COR-L47 (cell line): ENCODE results near the gene CCDC149.
"Not testable (repeated sequence)": the region's sequence is repeated elsewhere in the genome, so short reads cannot be mapped to it uniquely, and the experiment has no call there.

Source experiments
- DNase-seq: peaks from one replicate; lab custom pipeline; 2025; lab: John Stamatoyannopoulos, UW

The CCDC149 gene

DNA sequence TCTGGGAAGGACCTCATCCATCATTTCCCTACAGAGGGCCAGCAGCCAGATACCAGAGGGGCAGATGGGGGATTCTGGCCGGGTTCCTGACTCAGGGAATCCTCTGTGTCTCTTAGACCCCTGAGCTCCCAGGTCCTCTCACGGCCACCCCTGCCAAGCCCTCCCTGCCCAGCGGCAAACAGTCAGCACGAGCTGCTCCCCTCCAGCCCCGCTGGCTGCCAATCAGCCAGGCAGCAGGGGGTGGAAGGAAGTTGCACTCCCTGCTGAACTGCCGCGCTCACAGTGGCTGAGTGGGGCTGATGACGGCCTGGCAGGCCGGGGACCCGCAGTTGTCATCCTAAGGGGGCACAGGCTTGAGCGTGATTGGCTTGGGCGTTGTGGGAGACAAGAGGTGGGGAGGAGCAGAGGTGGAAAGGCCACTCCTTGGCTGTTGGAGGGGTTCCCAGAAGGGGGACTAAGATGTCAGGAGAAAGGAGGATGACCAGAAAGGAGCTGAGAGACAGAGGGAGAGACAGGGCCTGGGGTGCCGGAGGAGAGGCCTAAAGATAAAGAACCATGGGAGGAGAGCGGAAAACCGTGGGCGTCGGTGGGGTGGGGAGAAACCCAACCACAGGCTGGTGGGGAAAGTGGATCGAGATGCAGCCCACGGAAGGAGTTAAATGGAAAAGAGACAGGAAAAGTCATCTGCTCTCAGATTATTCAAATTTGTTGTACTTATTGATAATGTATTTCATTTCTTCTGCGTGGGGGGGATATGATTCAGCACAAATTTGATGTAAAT is 4.4 kb upstream of the CCDC149 start:
- no peak for DNase-seq

DNA sequence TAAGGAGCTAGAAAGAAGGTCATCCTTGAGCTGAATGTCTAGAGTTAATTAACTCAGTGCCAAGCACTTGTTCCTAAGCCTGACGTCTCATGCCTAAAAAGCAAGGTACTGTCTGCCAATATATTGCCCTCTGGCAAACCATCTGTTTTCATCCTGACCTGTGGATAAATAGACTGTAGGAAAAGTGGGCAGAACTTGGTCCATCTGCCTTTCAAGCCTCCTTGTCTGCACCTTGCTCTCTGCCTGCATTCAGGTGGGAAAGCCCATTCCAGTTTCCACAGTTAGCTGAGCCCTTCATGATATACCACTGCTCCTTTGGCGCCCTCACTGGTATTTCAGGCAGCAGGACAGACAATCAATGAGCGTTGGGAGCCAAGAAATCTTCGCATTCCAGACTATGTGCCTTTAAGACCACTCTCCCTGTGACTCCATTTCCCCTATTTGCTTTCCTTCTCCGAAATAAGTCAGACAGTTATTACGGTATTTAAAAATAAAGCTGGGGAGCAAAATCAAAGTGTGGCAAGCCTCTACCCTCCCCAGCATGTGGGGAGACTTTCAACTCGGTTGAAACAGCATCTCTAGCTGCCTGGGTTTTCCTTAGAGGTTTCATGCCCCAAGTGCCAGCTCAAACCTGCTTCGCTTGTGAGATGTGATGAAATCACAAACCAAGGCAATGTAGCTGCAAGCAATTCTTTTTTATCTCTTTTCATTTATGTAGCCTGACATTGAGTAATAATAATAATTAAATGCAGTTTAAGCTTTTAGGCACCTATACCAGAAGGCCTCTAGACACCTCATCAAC is 2.5 kb upstream of the CCDC149 start:
- no peak for DNase-seq

GRCh38 chr4:24914460-24914859 is 1.6 kb upstream of the CCDC149 start:
- DNase-seq = no peak

- DNase-seq = no peak
Observed at GRCh38 chr4:24913119-24913485, 260 bp upstream of the CCDC149 start.

DNA sequence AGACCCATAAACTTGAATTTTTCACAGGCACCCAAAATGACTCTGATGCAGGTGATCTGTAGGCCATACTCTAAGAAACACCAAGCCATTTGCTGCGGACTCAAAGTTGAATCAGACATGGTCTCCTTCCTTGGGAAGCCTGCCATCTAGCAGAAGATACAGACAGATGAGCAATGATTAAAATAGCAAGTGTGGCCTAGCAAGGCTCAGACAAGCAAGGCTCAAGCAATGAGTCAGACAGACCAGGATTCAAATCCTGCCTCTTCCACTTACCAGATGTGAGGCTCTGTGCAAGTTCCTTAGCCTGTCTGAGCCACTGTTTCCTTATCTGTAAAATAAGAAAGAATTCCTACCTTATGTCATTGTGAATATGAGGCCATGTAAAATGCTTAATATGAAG is 2.3 kb downstream of the CCDC149 start:
- no peak for DNase-seq

GRCh38 chr4:24909606-24910005 is 3.2 kb downstream of the CCDC149 start:
- not testable (repeated sequence) for DNase-seq

- no peak for DNase-seq
Observed at GRCh38 chr4:24897639-24898038, 15.2 kb downstream of the CCDC149 start.

DNA sequence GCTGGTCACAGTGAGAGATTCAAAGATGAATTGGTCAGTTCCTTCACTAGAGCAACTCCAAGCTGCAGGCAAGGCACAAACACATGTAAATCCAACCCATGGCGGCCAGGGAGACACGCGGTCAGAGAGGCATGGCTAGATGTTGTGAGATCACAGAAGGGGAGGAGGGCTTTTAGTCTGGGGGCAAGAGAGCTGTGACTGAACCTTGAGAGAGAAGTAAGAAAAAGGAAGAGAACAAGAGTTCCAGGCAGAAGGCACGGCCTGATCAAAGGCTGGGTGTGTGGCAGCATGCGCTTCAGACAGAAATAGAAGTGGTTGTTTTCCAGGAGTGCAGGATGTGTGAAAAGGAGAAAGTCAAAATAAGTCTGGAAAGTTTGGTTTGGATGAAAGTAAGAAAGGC is 15.9 kb downstream of the CCDC149 start:
- no peak for DNase-seq

- no peak for DNase-seq
Observed at GRCh38 chr4:24896056-24896455, 16.8 kb downstream of the CCDC149 start.

DNA sequence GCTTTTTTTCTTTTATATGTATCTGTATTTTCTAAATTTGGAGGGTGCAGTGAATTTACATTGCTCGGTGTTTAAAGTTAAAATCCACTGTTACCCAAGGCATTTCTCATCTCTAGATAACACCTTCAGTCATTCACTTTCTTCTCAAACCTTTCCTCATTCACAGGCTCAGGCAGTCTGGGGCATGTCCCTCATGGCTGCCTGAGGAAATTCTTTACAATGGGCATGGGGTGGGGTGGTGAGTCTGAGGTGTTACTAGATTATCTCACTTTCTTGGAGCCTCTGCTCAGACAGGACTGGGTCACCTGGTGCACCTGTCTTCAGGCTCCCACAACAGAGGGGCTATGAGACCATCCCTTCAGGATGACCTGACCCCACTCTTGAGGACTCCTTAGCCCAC is 17.4 kb downstream of the CCDC149 start:
- DNase-seq = no peak

DNA sequence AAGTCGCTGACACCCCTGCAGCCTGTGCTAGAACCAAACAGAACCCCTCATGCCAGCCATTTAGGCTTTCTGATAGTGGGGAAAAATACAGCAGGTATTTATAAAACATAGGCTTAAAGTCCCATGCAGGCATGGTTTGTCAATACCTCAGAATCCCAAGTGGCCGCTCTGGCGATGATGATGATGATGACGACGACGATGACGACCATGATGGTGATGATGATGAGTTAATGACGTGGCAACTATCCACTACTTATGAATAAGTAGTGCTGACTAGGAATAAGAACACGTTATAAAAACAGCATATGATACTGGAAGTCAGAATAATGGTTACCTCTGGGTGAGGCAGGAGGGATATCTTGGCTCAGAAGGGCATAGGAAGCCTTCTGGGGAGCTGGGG is 18.0 kb downstream of the CCDC149 start:
- no peak for DNase-seq

DNA sequence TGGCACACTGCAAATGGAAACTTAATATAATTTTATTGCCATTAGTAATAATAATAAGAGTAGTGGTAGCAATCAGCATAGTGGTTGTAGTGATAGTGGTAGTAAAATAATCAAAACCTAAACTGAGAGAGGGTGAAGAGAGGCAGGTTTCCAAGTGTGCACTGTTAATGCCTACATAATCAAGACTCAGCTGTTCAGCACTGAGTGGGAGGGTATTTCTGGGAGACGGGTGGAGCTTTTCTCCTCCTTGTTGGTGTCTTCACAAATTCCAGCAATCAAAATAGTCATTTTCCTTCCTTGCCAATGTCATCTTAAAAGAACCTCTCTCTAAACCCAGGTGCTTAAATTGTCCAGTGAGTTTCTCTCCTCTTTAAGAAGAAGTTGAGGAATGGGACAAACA is 18.6 kb downstream of the CCDC149 start:
- no peak for DNase-seq

DNA sequence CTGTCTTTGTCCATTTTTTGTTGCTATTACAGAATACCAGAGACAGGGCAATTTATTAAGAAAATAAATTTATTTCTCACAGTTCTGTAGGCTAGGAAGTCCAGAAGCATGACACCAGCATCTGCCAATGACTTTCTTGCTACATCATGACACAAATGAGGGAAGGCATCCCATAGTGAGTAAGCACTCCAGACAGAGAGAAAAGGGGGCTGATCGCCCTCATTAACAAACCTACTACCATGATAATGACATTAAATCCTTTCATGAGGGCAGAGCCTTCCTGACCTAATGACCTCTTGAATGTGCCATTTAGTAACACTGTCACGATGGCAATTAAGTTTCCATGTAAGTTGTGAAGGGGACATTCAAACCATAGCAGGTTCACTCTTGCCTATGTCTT is 20.1 kb downstream of the CCDC149 start:
- DNase-seq = no peak

GRCh38 chr4:24892278-24892677 is 20.6 kb downstream of the CCDC149 start:
- DNase-seq = no peak

GRCh38 chr4:24890561-24891126 is 22.2 kb downstream of the CCDC149 start:
- DNase-seq = no peak

DNA sequence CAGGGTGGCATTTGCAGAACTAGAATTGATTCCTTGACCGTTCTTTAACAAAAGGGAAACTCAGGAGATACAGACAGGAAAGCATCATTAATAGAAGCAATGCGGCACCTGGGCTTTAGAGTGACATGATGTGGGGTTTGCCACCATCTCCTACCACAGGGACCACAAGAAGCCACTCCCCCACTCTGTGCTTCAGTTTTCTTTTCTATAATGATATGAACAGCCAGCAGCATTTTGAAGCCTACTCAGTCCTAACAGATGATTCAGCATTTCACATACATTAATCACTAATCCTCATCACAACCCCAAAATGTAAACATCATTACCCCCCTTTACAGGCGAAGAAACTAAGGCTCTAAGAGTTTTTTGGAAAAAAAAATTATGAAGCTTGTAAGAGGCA is 22.9 kb downstream of the CCDC149 start:
- DNase-seq = no peak

DNA sequence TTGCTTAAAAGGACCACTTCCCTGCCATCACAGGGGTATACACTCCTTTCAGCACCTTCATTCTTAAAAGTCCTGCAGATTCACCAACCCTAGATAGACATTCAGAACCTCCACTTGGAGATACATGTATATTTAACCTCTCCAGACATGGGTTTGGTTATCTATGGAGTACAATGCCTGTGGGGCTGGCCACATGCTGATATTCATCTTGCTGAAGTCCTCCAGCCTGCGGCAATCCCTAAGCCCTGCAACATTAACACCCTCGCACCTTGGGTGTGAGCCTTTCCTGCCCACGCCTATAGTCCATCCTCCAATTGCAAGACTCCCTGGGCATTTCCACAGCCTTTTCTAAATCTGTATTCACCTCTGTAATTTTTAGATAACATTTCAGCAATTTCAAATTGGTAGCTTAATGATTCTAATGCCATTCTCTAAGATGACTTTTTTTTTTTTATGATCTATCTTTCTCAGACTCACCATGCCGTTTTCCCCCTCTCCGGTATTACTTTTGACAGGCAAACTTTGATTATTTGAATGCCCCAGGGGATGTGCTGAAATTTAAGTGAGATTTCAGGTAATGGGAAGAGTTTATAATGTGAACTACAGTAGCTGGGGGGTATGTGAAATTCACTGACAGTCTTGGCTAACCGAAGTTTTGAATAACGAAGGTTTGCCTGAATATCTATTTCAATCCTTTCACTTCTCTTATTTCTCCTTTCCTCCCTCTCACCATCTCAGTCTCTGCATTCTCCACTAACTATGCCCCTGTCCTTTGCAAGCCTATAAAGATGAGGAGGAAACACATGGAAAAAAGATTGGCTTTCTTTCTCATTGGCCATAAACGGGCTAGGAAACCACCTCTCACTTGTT is 24.1 kb downstream of the CCDC149 start:
- DNase-seq = no peak

DNA sequence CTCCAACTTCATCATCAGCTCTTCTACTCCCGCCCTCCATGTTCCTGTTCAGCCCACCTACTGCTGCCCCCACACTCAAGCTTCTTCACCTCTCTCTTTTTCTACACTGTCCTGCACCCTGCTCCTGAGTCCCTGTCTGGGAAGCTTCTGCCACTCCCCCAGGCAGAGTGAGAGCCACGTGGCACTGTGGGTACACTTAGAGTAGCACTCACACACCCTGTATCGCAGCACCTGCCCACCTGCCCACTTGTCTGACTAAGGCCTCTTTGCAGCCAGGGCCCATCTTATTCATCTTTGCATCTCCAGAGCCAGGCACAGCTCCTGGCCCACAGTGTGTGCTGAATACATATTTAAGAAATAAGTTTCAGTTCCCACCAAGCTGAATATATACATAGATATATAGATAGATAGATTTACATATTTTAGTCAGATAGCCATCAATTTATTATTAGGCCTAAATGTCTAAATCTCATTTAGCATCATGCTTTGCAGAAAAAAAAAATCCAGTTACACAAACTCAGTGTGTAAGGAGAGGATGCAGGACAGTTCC is 24.9 kb downstream of the CCDC149 start:
- DNase-seq = no peak

DNA sequence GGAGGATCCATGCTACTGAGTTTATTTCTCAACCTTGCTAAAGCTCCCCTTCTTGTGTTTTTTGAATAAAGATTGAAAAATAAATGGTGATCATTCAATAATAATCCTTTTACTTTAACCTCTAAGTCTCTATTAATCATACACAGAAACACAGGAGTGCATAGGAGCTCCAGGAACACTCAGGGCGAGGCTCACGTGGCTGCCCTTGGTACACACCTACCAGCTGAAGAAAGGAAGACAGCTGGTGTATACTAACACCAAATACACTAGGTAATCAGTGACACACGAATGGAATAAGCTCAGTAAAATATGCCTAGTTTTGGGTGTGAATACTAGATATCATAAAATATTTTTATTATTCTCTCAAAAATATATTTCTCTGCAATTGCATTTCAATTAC is 26.2 kb downstream of the CCDC149 start:
- no peak for DNase-seq

DNA sequence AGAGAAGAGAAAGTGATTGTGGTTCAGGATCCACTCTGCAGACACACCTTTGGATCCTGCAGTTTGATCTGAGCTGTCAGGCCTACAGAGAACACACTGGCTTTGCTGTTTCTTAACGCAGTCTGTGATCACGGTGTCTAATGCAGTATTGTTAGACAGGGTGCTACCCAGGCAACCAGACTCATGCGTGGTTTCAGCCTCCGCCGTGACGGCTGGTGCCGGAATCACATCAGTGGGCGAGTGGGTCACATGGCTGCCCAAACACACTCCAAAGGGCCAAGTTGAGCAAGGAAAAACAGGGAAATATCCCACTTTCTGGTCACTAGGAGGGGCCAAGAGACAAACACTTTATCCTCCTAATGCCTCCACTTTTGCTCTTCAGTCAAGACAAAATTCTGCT is 27.5 kb downstream of the CCDC149 start:
- no peak for DNase-seq

GRCh38 chr4:24884902-24885301 is 27.9 kb downstream of the CCDC149 start:
- no peak for DNase-seq
